ENCODE results near the gene TCF21. TPM values are rescaled to one million over a fixed set of nuclear protein-coding genes. Genes with fewer than 3 reads are reported as not detected.
"Not testable (repeated sequence)": the region's sequence is repeated elsewhere in the genome, so short reads cannot be mapped to it uniquely, and the experiment has no call there.

Gene TCF21
- total RNA-seq: 2.0 TPM
- long read RNA-seq, full-length matches to known transcripts: 3 of 3 reads
- long read RNA-seq, partial matches to known transcripts: 0 of 3 reads
- long read RNA-seq, other reads (novel, unspliced or antisense): 0 of 3 reads

- no peak for DNase-seq (ENCODE audit: low spot score)
These were observed at the start of gene TCF21 for GRCh38 chr6:133888929-133889556. Gene TCF21, plus strand, starts transcription at chr6:133889113. Its CDS starts 285 bp downstream, at chr6:133889398.

DNA sequence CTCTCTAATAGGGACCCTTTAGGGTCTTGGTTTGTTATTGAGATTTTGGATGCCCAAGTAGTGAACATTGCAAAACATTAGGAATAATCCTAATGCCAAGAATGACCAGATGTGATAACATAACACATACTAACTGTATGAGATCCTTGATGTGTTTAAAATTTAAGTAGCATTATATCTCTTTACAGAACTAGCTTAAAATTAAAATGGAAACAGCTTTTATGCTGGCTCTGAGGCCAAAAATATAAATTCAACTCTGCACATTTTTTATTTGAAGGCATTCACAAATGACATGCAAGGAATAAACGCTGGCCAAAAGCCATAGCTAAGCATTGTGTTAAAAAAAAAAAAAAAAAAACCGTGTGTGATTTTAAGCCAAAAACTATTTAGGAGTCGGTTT, 47.7 kb upstream of the TCF21 start:
- intact Hi-C loops (cut with DNase I): no loop called here
- no peak for DNase-seq (ENCODE audit: low spot score)

More at GRCh38 chr6:133888929-133889556, at the start of gene TCF21:
- intact Hi-C loops (cut with DNase I): no loop called here

GRCh38 chr6:133843098-133843497, 45.8 kb upstream of the TCF21 start:
- DNase-seq (ENCODE audit: low spot score): no peak
- intact Hi-C loops (cut with DNase I): no loop called here

- intact Hi-C loops (cut with DNase I): no loop called here
- no peak for DNase-seq (ENCODE audit: low spot score)
These were observed 44.2 kb upstream of the TCF21 start for GRCh38 chr6:133844709-133845108.

DNA sequence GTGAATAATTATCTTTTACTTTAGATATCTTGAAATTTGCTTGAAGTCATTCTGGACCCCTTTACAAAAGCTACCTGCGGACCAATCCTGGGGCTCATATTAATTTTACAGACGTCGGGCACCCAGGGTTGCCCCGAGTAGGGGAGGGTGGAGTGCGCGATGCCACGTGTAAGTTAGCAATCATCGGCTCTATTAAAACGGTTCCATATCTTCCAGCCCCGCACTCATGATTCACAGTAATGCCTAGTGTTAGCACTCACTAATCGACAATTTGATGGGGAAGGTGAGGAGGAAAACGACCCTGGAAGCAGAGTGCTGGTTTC, 34.9 kb upstream of the TCF21 start:
- DNase-seq (ENCODE audit: low spot score): no peak
- intact Hi-C loops (cut with DNase I): no loop called here

DNA sequence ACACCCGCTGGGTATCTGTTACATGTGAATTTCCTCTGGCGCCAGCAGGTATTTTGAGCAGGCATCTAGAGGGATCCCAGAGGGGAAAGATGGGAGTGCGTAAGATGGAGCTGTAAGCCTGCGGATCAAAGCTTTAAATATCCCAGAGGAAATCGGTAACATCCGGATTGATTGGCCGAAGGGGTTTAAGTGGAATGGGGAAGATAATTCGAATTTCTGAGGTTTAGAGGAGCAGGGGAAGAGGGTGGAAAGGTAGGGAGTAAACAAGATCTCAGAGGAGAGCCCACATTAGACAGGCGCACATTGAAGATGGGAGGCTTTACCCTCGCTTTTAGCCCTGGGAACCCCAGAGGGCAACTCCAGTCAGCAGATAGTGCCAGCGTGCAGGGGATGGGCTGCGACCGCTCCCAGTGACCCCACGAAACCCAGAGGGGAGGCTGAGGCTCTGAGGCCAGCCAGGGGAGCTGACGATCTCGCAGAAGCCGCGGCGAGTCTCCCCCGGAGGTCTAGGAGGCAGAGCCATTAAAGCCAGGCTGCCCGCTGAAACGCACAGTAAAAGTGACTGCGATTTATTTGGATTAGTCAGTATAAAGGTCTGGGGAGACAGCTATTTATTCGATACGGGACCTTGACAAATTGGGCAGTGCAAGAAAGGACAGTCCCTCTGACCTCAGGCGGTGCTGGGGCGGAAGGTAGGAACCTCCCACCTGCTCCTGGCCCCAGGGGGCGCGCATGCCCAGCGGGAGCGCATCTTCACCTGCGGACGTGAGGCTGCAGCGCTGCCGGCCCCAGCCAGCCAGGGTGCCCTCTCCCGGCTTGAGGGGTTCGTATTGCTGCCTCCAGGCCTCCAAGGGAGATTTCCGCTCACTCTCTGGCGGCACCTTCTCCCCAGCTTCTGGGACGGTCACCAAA, 34.3 kb upstream of the TCF21 start:
- peak; percentile 66 for DNase-seq (ENCODE audit: low spot score)

DNA sequence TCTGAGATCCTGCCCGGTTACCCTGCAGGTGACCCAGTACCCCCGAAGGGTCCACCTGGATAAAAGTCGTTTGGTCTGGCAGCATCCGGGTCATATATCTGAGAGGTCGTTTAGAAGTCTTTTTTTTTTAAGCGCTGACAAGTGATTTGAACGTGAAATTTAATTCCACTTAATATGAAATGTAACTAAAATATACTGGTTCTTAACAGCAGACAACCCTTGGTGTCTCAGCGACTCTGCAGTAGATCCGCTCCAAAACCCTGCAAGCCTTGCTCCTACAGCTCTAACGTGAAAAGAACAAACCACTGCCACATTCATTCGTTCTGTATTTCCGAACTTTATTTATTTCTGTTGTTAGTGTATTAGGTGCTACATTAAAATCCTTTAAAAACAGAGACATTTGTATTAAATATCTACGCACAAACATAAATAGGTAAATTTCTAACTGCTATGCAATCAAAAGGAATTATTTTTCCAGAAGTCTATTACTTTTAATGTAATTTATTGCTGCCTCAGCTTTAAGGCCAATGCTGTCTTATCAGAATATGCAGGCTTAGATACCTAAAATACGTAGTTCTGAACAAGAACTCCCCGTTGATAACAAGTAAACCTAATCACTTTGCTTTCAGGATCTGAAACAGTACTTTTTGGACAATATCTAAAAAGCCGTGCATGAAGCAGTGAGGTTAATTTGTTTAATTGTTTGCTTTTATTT, 33.5 kb upstream of the TCF21 start:
- intact Hi-C loops (cut with DNase I): no loop called here

More for the DNA sequence above, 34.3 kb upstream of the TCF21 start:
- intact Hi-C loops (cut with DNase I): no loop called here

GRCh38 chr6:133855991-133856370, 32.9 kb upstream of the TCF21 start:
- DNase-seq (ENCODE audit: low spot score): no peak
- intact Hi-C loops (cut with DNase I): no loop called here

More for the DNA sequence above, 33.5 kb upstream of the TCF21 start:
- no peak for DNase-seq (ENCODE audit: low spot score)

- no peak for DNase-seq (ENCODE audit: low spot score)
- intact Hi-C loops (cut with DNase I): no loop called here
These were observed 32.0 kb upstream of the TCF21 start for GRCh38 chr6:133856911-133857310.

DNA sequence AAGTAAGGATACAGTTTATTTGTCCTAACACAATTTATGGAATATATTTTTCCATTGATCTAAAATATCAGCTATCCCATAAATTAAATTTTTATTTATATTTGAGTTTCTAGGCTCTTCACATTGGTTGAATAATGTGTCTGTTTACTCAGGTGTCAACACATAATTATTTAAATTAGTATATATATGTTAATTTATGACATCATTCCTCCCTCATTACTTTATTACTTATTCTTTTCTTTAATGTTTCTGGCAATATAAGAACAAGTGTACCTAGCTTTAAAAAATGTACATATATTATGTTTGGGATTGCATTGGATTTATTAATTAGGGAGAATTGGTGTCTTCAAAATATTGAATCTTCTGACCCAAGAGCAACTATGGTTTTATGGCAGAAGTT, 31.2 kb upstream of the TCF21 start:
- DNase-seq (ENCODE audit: low spot score): no peak
- intact Hi-C loops (cut with DNase I): no loop called here

DNA sequence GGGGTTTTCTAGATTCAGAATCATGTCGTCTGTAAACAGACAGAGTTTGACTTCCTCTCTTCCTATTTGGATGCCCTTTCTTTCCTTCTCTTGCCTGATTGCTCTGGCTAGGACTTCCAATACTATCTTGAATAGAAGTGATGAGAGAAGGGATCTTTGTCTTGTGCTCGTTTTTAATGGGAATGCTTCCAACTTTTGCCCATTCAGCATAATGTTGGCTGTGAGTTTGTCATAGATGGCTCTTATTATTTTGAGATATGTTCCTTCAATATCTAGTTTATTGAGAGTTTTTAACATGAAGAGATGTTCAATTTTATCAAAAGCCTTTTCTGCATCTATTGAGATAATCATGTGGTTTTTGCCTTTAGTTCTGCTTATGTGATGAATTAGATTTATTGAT, 27.6 kb upstream of the TCF21 start:
- intact Hi-C loops (cut with DNase I); DNase-seq (ENCODE audit: low spot score): not testable (repeated sequence)

DNA sequence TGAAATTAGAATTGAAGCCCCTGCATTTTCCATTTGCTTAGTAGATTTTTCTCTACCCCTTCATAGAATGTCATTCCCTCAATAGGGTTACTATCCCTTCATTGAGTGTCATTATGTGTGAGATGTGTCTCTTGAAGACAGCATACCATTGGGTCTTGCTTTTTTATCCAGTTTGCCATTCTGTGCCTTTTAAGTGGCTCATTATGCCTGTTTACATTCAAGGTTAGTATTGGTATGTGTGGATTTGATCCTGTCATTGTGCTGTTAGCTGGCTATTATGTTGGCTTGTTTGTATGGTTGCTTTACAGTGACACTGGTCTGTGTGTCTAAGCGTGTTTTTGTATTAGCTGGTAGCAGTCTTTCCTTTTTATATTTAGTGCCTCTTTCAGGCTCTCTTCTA, 25.7 kb upstream of the TCF21 start:
- no peak for DNase-seq (ENCODE audit: low spot score)
- intact Hi-C loops (cut with DNase I): no loop called here

GRCh38 chr6:133865680-133866079, 23.2 kb upstream of the TCF21 start:
- DNase-seq (ENCODE audit: low spot score): no peak
- intact Hi-C loops (cut with DNase I): no loop called here

DNA sequence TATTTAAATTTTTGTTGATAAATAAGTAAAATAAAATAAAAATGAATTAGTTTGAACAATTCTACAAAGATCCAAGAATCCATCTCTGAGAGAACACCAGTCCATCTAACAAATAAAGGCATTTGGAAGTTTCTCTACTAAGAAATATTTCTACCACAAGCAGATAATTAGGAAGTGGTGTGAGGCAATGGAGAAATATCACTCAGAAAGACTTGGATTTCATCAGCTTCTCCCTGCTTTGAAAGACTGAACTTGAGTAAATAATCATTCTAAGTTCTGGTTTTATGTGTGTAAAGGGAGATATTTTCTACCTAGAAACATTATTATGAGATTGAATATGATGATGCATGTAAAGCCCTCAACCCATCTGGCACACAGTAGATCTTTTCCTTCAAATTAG, 17.8 kb upstream of the TCF21 start:
- intact Hi-C loops (cut with DNase I): no loop called here
- no peak for DNase-seq (ENCODE audit: low spot score)

DNA sequence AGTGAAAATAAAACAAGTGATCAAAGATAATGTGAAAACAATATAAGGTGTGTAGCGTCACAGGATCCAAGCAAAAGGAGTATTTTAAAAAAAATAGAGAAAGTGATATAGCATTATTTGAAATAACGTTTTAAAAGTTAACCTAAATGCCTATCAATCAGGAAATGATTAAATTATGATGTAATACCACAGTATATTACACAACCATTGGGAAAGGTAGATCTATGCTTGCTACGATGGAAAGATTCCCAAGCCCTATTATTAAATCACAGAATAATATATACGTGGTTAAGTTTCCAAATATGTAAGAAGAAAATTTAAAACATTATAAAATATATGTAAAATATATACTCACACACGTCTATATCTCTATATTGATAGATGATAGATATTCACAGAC, 15.4 kb upstream of the TCF21 start:
- intact Hi-C loops (cut with DNase I): no loop called here
- no peak for DNase-seq (ENCODE audit: low spot score)

- intact Hi-C loops (cut with DNase I): no loop called here
- no peak for DNase-seq (ENCODE audit: low spot score)
These were observed 11.8 kb upstream of the TCF21 start for GRCh38 chr6:133877116-133877515.

GRCh38 chr6:133880006-133880405, 8.9 kb upstream of the TCF21 start:
- intact Hi-C loops (cut with DNase I): no loop called here
- no peak for DNase-seq (ENCODE audit: low spot score)

- intact Hi-C loops (cut with DNase I): no loop called here
- no peak for DNase-seq (ENCODE audit: low spot score)
These were observed 8.0 kb upstream of the TCF21 start for GRCh38 chr6:133880896-133881295.

GRCh38 chr6:133886104-133886775, 2.7 kb upstream of the TCF21 start:
- intact Hi-C loops (cut with DNase I): no loop called here
- DNase-seq (ENCODE audit: low spot score): no peak

All from cardiac septum (tissue), 1 donor.